Fibroblast of peridontal ligament (primary cell): ENCODE data around the gene MARCHF9.
A peak's percentile ranks its signal among the peaks of the same experiment; 100 is the strongest.

Source experiments
- DNase-seq: peaks from one replicate; pipeline ENCODE4 v3.0.0-alpha.2; 2010; ENCODE audit errors: extremely low read depth

Gene MARCHF9

DNA sequence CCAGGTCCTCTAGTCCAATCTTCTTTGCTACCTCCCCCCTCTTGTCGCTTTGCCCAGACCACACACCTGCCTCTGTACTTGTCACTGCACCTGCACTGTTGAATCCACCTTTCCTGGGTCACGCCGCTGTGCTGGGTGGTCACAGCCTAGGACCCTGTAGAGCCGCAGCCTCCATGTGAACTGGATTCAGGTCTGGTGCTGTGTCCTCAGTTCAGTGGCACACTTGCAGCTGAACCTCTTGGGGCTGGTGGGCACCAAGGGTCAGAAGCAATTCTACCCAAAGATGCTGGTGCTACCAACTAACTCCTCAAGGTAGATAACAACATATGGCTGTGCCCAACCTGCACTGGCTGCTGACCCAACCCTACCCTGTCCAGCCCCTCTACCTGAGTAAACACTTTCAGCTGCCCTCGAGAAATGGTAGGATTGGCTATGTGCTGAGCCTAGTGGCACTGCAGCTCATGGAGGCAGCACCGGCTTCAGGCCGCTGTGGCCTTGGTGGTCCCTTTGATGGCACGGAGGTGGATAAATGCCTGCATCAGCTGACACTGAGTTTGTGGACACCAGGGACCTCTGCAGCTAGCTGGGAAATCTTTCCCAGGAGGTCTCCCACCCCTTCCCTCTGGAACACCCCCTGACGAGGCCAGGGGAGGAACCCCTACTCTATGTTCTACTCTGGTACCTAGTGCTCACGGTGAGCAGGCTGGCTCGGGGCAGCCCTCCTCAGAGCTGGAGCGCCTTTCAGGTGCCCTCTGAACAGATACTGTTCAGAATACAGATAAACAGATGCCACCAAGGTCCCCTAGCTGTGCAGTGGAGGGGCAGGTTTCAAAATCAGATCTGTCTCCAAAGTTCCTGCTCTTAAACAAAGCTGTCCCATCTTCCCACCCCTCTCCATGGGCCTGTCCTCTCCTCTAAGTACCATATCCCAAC lies 30.6 kb upstream of the MARCHF9 start:
- DNase-seq: no peak

- DNase-seq: no peak
These were observed 29.8 kb upstream of the MARCHF9 start for GRCh38 chr12:57724936-57725740.

- no peak for DNase-seq
These were observed 29.1 kb upstream of the MARCHF9 start for GRCh38 chr12:57725851-57726150.

DNA sequence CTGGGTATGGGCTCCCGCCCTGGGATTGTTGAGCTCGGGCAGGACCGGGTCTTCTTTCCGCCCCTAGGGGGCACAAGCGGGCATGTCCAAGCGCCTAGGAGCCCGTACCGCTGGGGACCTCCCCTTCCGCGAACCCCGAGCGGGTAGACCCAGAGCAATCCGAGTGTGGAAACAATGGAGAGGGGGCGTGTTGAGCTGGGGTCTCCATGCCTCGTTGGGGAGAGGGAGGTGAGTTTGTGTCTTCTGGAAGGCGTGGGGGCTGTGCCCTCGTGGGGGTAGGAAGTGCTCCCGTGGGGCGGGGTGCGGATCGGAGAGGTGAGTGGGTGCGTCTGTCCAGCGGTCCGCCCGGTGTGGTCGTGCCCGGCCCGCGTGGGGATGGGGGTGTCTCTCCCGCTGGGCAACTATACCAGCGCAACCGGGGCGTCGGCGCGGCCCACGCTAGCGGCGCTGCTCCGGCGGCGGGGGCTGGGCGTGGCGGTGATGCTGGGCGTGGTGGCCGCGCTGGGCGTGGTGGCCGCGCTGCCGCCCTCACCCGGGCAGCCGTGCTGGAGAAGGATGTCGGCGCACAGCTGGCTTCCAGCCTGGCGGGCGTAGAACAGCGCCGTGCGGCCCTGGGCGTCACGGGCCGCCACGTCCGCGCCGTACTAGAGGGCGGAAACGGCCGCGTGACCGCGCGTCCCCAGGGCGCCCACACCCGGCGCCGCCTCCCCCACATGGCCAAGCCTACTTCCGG lies 28.6 kb upstream of the MARCHF9 start:
- DNase-seq: peak; percentile 84

DNA sequence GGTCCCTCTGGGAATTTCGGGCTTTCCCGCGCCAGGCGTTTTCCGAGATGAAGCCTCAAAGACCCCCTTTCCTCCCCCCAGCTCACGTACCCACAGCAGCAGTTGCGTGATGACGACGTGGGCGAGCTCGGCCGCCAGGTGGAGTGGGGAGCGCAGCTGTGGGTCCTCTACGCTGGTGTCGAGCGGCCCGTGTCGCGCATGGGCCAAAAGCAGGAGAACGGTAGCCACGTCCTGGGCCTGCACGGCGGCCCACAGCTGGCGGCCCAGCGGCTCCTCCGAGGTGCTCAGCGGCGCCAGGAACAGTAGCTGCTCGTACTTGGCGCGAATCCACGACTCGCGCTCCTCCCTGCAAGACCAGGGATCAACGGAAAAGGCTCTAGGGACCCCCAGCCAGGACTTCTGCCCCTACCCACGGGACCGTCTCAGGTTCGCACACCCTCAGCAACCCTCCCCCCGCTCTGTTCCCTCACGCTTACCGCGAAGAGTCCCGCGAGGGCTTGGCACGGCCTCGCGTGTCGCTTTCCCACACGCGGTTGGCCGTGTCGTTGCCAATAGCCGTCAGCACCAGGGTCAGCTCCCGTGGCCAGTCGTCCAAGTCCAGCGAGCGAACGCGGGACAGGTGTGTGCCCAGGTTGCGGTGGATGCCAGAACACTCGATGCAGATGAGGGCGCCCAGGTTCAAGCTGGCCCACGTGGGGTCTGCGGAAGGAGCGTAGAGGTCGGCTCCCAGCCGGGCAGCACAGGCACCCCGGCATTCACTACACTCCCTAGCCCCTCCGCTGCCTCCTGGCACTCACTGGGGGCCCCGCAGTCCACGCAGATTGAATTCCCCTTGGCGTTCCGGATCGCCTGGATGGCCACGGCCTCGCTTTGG lies 27.8 kb upstream of the MARCHF9 start:
- no peak for DNase-seq

DNA sequence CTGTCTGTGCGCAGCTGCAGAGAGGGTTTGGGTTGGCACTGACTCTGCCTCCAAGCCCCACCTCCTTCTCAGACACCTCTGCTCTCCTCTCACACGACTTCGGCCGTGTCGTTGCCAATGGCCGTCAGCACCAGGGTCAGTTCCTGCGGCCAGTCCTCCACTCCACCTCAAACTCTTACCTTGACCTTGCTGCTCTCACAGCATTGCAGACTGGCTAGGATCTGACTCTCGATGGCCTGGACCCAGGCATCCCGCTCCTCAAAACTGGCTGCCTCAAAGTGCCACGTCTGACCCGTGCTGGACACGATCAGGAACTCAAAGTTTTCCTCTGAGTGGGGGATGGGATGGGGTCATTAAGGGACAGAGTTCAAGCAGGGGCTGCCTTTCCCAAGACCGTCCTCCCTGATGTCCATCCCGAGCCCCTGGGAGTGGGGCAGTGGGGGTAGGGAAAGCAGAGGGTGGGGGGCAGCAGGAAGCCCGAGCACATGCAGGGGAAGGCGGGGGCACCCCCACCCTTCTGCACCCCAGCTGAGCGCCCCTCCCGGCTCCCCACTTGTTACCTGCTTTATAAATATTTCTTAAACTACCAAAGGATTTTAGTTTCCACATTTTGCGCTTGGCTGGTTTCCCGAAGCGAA lies 27.0 kb upstream of the MARCHF9 start:
- DNase-seq: no peak

GRCh38 chr12:57729321-57729844 lies 25.5 kb upstream of the MARCHF9 start:
- DNase-seq: no peak

DNA sequence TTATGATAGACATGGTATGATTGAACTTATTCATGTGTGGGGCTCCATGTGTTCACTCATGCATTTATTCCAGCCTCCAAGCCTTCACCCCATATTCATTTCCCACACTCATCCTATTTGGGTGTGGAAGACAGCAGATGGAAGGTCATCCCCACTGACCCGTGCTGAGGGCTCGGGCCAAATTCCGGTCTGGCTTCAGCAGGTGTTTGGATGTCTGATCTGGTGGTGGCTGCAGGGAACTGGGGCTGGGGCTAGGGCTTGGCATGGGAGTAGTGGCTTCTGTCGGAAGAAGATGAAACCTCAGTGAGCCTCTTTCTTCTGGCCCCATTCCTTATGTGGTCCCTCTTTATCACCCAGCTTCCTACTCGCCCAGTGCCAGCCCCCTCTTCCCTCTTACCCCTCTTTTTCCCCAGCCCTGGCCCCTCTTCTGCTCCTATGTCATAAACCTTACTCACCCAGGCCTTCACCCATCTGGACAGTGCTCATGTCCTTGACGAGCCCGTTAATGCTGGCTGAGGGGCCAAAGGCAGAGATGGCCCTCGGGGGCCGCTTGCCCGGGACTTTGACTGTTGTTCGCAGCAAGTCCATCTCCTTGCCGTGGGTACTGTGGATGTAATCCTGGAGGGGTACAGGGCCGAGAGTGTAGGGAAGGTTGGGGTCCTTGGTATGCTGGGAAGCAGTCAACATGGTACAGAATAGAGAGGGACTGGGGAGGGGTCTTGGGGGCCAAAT lies 24.4 kb upstream of the MARCHF9 start:
- DNase-seq: no peak

DNA sequence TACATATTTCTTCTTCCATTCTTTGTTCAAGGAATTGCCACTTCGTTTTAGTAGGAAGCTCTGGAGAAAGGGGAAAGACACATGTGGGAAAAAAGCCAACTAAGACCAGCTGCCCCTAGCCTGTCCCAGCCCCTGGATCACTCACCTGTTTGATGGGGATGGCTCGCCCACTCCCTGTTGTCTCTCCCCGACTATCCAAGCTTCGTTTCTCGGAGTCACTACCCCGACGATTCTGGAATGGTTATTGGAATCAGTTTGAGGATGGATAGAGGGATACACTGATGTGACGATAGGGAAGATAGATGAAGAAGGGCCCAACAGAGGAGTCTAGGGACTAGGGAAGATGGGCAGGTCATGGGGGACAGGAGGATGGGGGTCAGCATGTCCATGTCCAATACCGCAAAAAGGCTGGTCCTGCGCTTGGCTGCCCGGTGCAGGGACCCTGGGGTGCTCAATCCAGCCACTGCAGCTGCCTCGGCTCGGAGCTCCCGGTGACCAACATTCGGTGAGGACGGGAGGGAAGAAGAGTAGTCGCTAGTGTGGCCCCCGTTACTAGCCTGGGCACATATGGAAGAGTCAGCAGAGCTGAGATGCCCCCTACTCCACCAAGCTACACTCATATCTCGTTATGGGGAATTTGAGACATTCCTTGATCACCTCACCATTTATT lies 23.4 kb upstream of the MARCHF9 start:
- DNase-seq: no peak

- DNase-seq: no peak
These were observed 22.6 kb upstream of the MARCHF9 start for GRCh38 chr12:57732270-57732669.

DNA sequence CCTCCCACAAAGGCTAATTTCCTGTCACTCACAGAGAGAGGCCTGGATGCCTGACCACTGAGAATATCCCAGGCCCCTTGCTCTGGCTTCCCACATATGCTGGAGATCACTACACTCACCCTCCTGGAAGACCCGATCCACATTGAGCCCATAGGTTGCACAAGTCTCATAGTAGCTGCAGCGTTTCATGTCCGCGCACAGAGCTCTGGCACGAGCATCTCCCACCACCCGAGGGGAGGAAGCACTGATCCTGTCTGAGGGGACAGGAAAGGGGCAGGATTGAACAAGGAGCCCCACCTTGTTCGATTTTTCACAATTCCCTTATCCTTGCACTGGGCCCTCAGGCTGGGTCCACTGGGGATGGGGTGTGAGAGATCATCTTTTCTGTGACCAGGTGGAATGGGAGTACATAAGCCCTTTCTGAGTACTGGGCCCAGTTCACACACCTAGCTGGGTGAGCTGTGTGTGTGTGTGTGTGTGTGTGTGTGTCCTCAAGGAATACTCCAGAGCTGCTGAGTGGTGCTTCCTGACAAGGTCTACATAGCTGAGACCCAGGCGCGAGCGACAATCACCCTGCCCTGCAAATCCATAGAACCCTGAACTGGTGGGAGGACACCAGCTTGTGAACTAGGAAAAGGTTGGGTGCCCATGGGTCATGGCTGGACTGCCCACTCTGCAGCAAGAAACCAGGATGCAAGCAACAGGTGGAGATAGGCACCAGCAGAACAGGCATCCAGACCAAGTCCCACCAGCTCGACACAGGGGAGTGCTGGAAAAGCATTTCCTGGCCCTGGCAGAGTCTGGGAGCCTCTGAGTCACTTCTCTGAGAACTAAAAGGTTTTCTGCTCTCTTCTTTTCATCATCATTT lies 21.9 kb upstream of the MARCHF9 start:
- no peak for DNase-seq

GRCh38 chr12:57733928-57734327 lies 21.0 kb upstream of the MARCHF9 start:
- no peak for DNase-seq

GRCh38 chr12:57734591-57734990 lies 20.3 kb upstream of the MARCHF9 start:
- no peak for DNase-seq

- DNase-seq: no peak
These were observed 19.6 kb upstream of the MARCHF9 start for GRCh38 chr12:57735198-57735855.

DNA sequence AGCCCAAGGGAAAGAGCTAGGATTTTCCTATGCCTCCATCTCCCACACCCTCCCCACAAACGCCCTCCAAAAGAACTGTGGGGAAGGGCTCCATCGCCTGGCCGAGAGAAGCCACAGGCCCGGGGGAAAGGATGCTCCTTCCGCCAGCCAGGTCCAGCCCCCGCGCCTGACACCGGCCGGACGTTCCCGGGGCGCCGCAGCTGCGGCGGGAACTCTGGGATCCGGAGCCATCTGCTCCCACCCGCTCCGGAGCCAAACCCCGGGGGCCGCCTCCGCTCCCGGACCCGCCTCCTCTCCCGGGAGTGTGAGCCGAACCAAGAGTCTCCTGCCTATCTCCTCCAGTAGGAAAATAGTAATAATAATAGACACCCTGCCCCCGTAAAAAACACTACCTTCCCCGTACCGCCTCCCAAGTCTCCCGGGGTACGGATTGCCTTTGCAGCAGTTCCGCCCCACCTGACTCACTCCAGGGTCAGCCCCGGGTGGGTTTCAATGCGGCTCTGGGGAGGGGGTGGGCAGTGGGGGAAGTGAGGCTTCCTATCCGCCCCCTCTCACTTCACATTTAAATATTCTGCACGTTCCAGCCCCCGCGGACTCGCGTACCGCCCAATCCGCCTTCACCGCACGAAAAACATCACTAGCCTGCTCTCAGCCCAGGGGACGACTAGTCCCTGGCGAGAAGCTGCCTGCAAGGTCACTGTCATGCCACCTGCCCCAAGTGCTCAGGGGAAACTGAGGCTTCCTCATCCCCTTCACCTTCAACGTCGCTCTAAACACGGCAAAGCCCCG lies 18.8 kb upstream of the MARCHF9 start:
- no peak for DNase-seq

DNA sequence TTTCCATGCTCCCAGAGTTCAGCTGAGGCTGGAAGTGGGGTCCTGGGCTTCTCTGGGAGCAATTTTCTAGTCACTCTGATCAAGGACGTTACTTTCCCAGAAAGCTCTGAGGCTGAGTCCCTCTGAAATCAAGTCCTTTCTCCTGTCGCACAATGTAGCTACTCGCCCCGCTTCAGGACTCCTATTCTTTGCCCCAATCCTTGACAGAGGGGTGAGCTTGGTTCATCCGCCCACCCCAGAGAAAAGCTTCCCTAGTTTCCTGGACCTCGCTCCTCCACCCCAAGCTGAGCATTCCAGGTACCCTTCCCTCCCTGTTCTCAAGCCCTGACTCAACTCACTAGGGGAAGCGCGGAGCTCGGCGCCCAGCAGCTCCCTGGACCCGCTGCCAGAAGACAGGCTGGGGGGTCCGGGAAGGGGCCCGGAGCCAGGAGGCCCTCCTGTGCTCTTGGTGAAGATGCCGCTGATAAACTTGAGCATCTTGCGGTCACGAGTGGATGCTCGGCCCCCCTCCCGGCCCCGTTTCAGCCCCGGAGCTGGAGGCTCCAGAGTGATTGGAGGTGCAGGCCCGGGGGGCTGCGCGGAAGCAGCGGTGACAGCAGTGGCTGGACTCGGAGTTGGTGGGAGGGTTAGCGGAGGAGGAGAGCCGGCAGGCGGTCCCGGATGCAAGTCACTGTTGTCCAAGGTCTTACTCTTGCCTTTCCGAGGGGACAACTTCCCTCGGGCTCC lies 18.0 kb upstream of the MARCHF9 start:
- DNase-seq: no peak
